HG03045 (cell line): ENCODE data around the gene SH3GLB1.

Source experiments
- ATAC-seq: cut with Tn5 transposase; IDR thresholded peaks from one replicate; pipeline ENCODE4 v1.9.1; 2021; ENCODE audit warnings: mild to moderate bottlenecking, moderate library complexity; ENCODE audit not compliant: unreplicated experiment

SH3GLB1 gene

GRCh38 chr1:86731416-86731815 is 27.0 kb downstream of the SH3GLB1 start:
- ATAC-seq, result no peak

GRCh38 chr1:86733340-86733739 is 29.0 kb downstream of the SH3GLB1 start:
- ATAC-seq, result no peak

GRCh38 chr1:86739648-86740509 is 35.5 kb downstream of the SH3GLB1 start:
- ATAC-seq, result peak; percentile 59

- ATAC-seq, result no peak
Observed at GRCh38 chr1:86741947-86742572, 37.7 kb downstream of the SH3GLB1 start.

GRCh38 chr1:86747304-86747703 is 42.9 kb downstream of the SH3GLB1 start:
- no peak for ATAC-seq

GRCh38 chr1:86748622-86749373 is 44.4 kb downstream of the SH3GLB1 start:
- no peak for ATAC-seq

- no peak for ATAC-seq
Observed at GRCh38 chr1:86750076-86750475, 45.7 kb downstream of the SH3GLB1 start.

- ATAC-seq, result no peak
Observed at GRCh38 chr1:86750530-86750929, 46.2 kb downstream of the SH3GLB1 start.

- no peak for ATAC-seq
Observed at GRCh38 chr1:86751923-86752322, 47.5 kb downstream of the SH3GLB1 start.

- no peak for ATAC-seq
Observed at GRCh38 chr1:86753700-86754099, 49.3 kb downstream of the SH3GLB1 start.

GRCh38 chr1:86754265-86754974 is 50.0 kb downstream of the SH3GLB1 start:
- ATAC-seq, result no peak

GRCh38 chr1:86756062-86756406 is 51.7 kb downstream of the SH3GLB1 start:
- no peak for ATAC-seq

- ATAC-seq, result no peak
Observed at GRCh38 chr1:86757272-86757984, 53.1 kb downstream of the SH3GLB1 start.

- ATAC-seq, result no peak
Observed at GRCh38 chr1:86758570-86758969, 54.2 kb downstream of the SH3GLB1 start.

- ATAC-seq, result no peak
Observed at GRCh38 chr1:86760199-86760598, 55.8 kb downstream of the SH3GLB1 start.

GRCh38 chr1:86762336-86762735 is 58.0 kb downstream of the SH3GLB1 start:
- ATAC-seq, result no peak

- no peak for ATAC-seq
Observed at GRCh38 chr1:86764523-86764922, 60.1 kb downstream of the SH3GLB1 start.

GRCh38 chr1:86765073-86765472 is 60.7 kb downstream of the SH3GLB1 start:
- ATAC-seq, result no peak

- no peak for ATAC-seq
Observed at GRCh38 chr1:86765674-86766073, 61.3 kb downstream of the SH3GLB1 start.

GRCh38 chr1:86768554-86768953 is 64.2 kb downstream of the SH3GLB1 start:
- ATAC-seq, result no peak
